Urinary bladder (tissue), 4 donors: ENCODE results near the gene SEMA4C. TPM values are rescaled to one million over a fixed set of nuclear protein-coding genes. Genes with fewer than 3 reads are reported as not detected.
"Not testable (repeated sequence)": the region's sequence is repeated elsewhere in the genome, so short reads cannot be mapped to it uniquely, and the experiment has no call there.

Source experiments
- DNase-seq: peaks from one replicate; pipeline ENCODE4 v3.0.0-alpha.2; 2015; ENCODE audit errors: extremely low spot score
- H3K27ac ChIP-seq: one replicate; pipeline ENCODE4 v1.5.1; 2013; ENCODE audit warnings: low read depth, mild to moderate bottlenecking, moderate library complexity
- H3K36me3 ChIP-seq: one replicate; pipeline ENCODE4 v1.6.1; 2013; ENCODE audit warnings: mild to moderate bottlenecking, moderate library complexity; ENCODE audit not compliant: insufficient read depth
- H3K4me1 ChIP-seq: one replicate; pipeline ENCODE4 v1.6.1; 2013; ENCODE audit warnings: mild to moderate bottlenecking, moderate library complexity; ENCODE audit not compliant: insufficient read depth
- H3K4me3 ChIP-seq: one replicate; pipeline ENCODE4 v1.5.1; 2013; ENCODE audit warnings: low read depth, low read length
- WGBS: extraction: QIAGEN DNeasy Blood & Tissue Kit; methylation state at CpG from one replicate; pipeline ENCODE4 v1.1.7; 2013; 5-methylcytosine and 5-hydroxymethylcytosine counted together
- polyA plus RNA-seq: library from polyadenylated mRNA; stranded (reverse); fragments of 200-250 nt; gene quantifications from one replicate; pipeline ENCODE4 v1.2.3, GENCODE V29; 2013
- total RNA-seq: library from RNA; depleted of rRNA; stranded (reverse); fragments of >200 nt; gene quantifications from one replicate; pipeline ENCODE4 v1.2.3, GENCODE V29; 2014
- donor health status: healthy with polysubstance abuse.
- donor health status: healthy.

Gene SEMA4C
- total and polyA plus RNA-seq, 2 donors: 27.4 to 80.1 TPM

GRCh38 chr2:96893289-96894150 lies 23.6 kb upstream of the SEMA4C start:
- no peak for DNase-seq
- no peak overlapping the region for H3K27ac ChIP-seq
- 95% methylated on average over 16 of the region's 16 CpGs for WGBS
- no peaks in the 10 kb centered on the region for H3K36me3 ChIP-seq
- no peak overlapping the region for H3K4me3 ChIP-seq
- H3K4me1 ChIP-seq: no peaks in the 10 kb centered on the region

- Histone ChIP-seq H3K4me1 (no peaks in the 10 kb centered on the region), H3K36me3 (no peaks in the 10 kb centered on the region), H3K27ac (no peak overlapping the region), H3K4me3 (no peak overlapping the region)
- 59% methylated on average over 11 of the region's 11 CpGs for WGBS
- DNase-seq: no peak
Measured at GRCh38 chr2:96891591-96892333, 21.9 kb upstream of the SEMA4C start.

- 41% methylated on average over 6 of the region's 6 CpGs for WGBS
- H3K27ac ChIP-seq: no peak overlapping the region
- no peaks in the 10 kb centered on the region for H3K36me3 ChIP-seq
- H3K4me3 ChIP-seq: no peak overlapping the region
- no peak for DNase-seq
- H3K4me1 ChIP-seq: no peaks in the 10 kb centered on the region
Measured at GRCh38 chr2:96890726-96891385, 21.0 kb upstream of the SEMA4C start.

- Histone ChIP-seq H3K4me1 (no peaks in the 10 kb centered on the region), H3K4me3 (no peak overlapping the region), H3K36me3 (no peaks in the 10 kb centered on the region), H3K27ac (no peak overlapping the region)
- DNase-seq: no peak
- WGBS: 87% methylated on average over 7 of the region's 7 CpGs
Measured at GRCh38 chr2:96890252-96890651, 20.4 kb upstream of the SEMA4C start.

- not testable (repeated sequence) for DNase-seq
Measured at GRCh38 chr2:96889502-96889901, 19.6 kb upstream of the SEMA4C start.

GRCh38 chr2:96888072-96889011 lies 18.5 kb upstream of the SEMA4C start:
- H3K4me3 ChIP-seq: no peak overlapping the region
- 29% methylated on average over 12 of the region's 12 CpGs for WGBS
- H3K27ac ChIP-seq: peak overlapping the region; percentile 55
- DNase-seq: peak; percentile 75
- H3K36me3 ChIP-seq: no peaks in the 10 kb centered on the region
- H3K4me1 ChIP-seq: no peaks in the 10 kb centered on the region

More at GRCh38 chr2:96889502-96889901, 19.6 kb upstream of the SEMA4C start:
- H3K36me3 ChIP-seq, H3K4me1 ChIP-seq, H3K4me3 ChIP-seq, H3K27ac ChIP-seq: not testable (repeated sequence)
- 97% methylated on average over 5 of the region's 5 CpGs for WGBS

GRCh38 chr2:96887493-96888012 lies 17.7 kb upstream of the SEMA4C start:
- H3K27ac ChIP-seq: no peak overlapping the region
- no peak overlapping the region for H3K4me3 ChIP-seq
- 22% methylated on average over 18 of the region's 18 CpGs for WGBS
- no peaks in the 10 kb centered on the region for H3K4me1 ChIP-seq
- H3K36me3 ChIP-seq: no peaks in the 10 kb centered on the region
- no peak for DNase-seq

GRCh38 chr2:96885432-96886347 lies 15.8 kb upstream of the SEMA4C start:
- WGBS: 94% methylated on average over 23 of the region's 23 CpGs
- Histone ChIP-seq H3K27ac (no peak overlapping the region), H3K4me1 (no peaks in the 10 kb centered on the region), H3K4me3 (no peak overlapping the region), H3K36me3 (no peaks in the 10 kb centered on the region)
- DNase-seq: no peak

- peak overlapping the region; percentile 43 for H3K27ac ChIP-seq
- WGBS: 85% methylated on average over 19 of the region's 19 CpGs
- H3K4me3 ChIP-seq: no peak overlapping the region
- no peaks in the 10 kb centered on the region for H3K36me3 ChIP-seq
- DNase-seq: no peak
- H3K4me1 ChIP-seq: no peaks in the 10 kb centered on the region
Measured at GRCh38 chr2:96884299-96885094, 14.6 kb upstream of the SEMA4C start.

GRCh38 chr2:96883306-96883705 lies 13.4 kb upstream of the SEMA4C start:
- DNase-seq: no peak
- H3K4me1 ChIP-seq: no peaks in the 10 kb centered on the region
- 87% methylated on average over 9 of the region's 9 CpGs for WGBS

GRCh38 chr2:96882906-96883305 lies 13.0 kb upstream of the SEMA4C start:
- DNase-seq: no peak
- no peaks in the 10 kb centered on the region for H3K4me1 ChIP-seq
- H3K4me3 ChIP-seq: no peak overlapping the region
- 89% methylated on average over 8 of the region's 8 CpGs for WGBS
- H3K27ac ChIP-seq: peak overlapping the region; percentile 51
- H3K36me3 ChIP-seq: no peaks in the 10 kb centered on the region

More at GRCh38 chr2:96883306-96883705, 13.4 kb upstream of the SEMA4C start:
- H3K27ac ChIP-seq: no peak overlapping the region
- no peaks in the 10 kb centered on the region for H3K36me3 ChIP-seq
- H3K4me3 ChIP-seq: no peak overlapping the region
